ENCODE results near the gene SH3PXD2A. TPM values are rescaled to one million over a fixed set of nuclear protein-coding genes. Genes with fewer than 3 reads are reported as not detected.

SH3PXD2A gene
- total RNA-seq, 2 donors from 2014 or later = 62.6 to 93.6 TPM

DNA sequence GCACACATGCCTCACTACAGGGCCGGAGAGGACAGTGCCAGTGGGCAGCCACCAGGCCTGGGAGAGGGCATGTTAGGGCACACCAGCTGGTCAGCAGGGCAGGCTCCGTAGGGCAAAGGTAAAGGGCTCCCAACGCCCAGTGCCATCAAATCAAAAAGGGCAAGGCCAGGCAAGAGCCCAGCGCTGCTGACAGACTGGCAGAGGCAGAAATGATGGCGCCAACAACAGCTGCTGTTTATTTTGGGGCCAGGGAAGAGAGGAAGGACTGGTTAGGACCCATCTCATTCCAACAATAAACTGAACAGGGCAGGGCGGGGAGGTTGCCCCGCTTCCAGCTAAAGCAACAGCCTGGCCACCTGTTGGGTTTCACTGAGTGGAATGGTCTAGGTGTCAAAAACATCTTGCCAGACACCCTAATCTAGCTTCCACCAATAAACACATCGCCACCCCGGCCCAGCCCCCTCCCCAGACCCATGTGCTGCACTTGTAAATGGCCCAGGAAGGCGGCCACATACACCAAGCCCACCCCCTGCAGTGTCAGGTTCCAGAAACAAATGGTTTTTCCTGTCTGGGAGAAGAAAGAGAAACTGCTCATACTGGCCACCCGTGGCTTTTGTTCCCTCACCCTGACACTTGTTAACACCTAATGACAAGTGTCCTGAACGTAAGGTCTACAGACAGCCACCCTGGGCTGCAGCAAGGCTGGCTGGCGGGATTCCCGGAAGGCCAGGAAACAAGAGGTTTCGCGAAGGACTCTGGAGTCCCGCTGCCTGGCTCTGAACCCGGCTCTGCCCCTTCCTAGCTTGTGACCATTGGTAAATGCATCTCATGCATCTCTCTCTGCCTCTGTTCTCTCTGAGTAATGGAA, 15.3 kb downstream of the SH3PXD2A start:
- intact Hi-C loops (cut with DNase I) = no loop called here
- DNase-seq (ENCODE audit: low spot score) = peak; percentile 72

- DNase-seq (ENCODE audit: low spot score) = peak; percentile 40
- intact Hi-C loops (cut with DNase I) = no loop called here
Observed at GRCh38 chr10:103839519-103839871, 15.9 kb downstream of the SH3PXD2A start.

- intact Hi-C loops (cut with DNase I) = no loop called here
- peak; percentile 77 for DNase-seq (ENCODE audit: low spot score)
Observed at GRCh38 chr10:103838862-103839518, 16.4 kb downstream of the SH3PXD2A start.

DNA sequence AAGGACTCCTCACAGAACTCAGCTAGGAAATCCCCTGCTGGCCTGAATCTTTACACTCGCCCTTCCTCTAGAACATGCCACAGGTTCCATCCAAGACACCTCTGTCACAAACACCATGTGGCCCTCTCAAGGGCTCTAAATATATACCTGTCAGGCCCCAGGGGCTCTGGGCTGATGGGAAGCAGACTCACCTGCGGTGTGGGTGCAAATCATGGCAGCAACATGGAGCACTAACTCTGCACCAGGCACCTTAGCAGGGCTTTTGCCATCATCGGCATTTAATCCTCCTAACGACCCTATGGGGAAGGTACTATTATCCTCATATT, 17.3 kb downstream of the SH3PXD2A start:
- DNase-seq (ENCODE audit: low spot score) = peak; percentile 61
- intact Hi-C loops (cut with DNase I) = no loop called here

DNA sequence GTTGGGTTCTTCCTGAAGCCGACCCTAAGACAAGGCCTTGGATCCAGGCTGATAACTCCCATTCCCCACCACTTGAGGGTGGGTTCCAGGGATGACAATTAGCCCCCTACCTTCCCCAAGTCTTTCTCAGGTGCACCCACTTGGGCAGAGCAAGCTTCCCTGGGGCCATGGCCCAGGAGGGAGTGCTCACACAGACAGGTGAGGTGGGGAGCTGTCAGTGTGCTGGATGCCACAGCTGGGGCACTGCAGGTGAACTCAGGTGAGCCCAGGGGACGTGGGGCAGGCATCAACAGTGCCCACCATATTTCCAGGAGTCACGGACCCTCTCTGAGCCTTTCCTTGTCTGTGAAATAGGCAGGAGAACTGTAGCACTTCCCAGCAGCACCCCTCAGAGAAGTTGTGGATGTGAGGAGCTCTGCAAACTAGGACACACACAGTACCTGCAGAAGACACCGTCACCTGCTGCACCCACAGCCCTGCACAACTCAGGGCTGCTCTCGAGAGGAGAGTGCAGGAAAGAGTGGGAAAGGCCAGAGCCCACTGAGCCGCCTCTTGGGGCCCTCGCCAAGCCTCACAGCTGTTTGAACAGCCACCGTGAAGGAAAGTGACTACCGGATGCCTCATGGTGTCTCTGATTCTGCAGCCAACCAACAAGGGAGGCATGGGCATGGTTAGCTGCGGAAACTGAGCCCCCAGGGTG, 17.9 kb downstream of the SH3PXD2A start:
- no peak for DNase-seq (ENCODE audit: low spot score)
- intact Hi-C loops (cut with DNase I) = no loop called here

GRCh38 chr10:103836861-103837260, 18.5 kb downstream of the SH3PXD2A start:
- intact Hi-C loops (cut with DNase I) = no loop called here
- DNase-seq (ENCODE audit: low spot score) = no peak

GRCh38 chr10:103836273-103836672, 19.1 kb downstream of the SH3PXD2A start:
- intact Hi-C loops (cut with DNase I) = no loop called here

DNA sequence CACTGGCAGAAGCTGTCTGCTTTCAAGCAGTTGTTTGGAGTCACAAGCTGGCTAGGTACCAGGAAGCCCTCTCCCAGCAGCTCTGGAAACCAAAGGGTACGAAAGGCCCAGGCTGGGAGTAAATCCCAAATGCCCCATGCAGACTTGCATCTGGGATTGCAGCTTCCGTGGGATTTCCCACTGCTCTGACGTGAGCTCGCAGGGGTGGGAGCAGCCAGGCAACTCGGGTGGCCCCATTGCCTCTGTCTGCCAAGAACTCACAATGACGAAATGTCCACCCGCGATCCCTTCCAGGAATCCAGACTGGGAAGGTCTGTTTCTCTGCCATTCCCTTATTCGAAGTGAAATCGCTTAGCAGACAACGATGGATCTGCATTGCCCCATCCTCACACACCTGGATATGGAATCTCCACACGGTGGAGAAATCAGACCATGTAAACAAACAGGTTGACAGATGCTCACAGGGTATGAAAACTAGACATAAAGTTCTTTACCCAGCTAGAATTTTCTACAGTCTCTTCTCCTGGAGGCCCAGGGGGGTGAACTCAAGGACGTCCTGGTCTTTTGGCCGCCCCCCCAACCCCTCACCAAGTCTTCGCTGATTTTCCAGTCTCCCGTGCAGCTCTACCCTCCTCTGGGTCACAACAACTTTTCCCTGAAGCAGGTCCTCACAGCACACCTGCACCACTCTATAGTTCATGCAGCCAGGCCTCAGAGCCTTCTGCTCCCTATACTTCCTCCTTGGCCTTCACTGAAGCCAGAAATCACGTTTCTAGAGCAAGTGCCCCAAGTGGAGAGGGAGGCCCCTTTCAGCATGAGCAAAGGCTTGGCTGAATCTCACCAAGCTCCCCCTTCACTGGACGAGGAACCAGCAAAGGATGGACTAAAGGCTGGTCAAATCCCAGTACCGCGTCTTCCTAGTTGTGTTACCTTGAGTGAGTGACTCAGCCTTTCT, 20.0 kb downstream of the SH3PXD2A start:
- intact Hi-C loops (cut with DNase I) = loop anchor here in 1 of 2 donors (1.0 kb wide), 1 partner anchor 25 kb away; no protein-coding TSS in a partner anchor
- DNase-seq (ENCODE audit: low spot score) = peak; percentile 92

More at GRCh38 chr10:103836273-103836672, 19.1 kb downstream of the SH3PXD2A start:
- DNase-seq (ENCODE audit: low spot score) = no peak

DNA sequence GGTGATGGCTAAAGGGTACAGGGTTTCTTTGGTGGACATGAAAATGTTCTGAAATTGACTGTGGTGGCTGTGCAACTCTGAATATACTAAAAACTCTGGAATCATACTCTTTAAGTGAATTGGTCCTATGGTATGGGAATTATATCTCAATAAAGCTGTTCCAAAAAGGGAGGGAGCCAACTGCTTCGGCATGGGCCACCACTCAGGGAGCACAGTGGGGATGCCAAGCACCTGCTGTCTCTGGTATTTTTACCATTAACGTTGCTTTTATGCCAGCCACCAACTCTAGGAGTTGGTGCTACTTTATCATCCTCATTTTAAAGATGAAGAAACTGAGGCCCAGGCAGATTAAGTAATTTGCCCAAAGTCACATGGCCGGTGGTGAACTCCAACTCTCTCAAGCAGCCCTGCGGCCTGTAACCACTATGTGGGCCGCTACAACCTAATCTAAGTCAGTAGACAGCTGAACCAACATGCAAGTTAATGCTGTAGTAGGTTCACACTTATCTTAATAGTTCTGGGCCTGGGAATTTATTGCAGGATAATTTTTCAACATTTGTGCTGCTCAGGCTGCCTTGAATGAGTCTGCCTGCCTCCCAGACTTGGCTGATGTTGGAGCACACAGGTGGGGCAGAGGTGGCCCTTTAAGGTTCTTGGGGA, 20.8 kb downstream of the SH3PXD2A start:
- no peak for DNase-seq (ENCODE audit: low spot score)
- intact Hi-C loops (cut with DNase I) = loop anchor here in 1 of 2 donors (1.0 kb wide), 1 partner anchor 26 kb away; no protein-coding TSS in a partner anchor

DNA sequence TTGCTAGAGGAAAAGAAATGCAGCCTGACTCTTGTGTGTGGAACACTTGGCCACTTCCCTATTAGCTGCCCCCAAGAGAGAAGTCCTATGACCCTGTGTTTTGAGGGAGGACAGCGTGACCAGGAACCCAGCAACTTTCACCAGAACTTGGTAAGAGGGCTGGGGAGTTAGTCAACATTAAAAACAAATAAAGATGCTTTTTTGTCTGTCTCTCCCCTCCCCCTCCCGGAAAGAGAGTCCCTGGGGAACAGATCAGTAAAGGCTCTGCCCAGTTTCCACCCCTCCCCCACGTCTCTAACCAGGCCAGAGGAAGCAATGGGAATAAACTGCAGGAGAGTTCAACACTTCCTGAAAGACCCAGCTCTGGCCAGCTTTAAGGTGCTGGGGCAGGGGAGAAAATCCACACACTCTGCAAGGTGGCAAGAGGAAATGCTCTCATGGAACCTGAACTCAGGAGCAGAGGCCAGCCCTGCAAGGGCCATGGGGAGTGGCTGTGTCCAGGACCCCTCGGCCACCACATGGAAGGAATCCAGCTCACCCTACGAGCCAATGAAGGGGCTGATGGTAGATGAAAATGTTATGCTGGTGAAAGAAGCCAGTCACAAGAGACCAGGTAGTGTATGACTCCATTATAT, 21.5 kb downstream of the SH3PXD2A start:
- intact Hi-C loops (cut with DNase I) = no loop called here
- DNase-seq (ENCODE audit: low spot score) = peak; percentile 79

GRCh38 chr10:103832806-103833205, 22.6 kb downstream of the SH3PXD2A start:
- no peak for DNase-seq (ENCODE audit: low spot score)
- intact Hi-C loops (cut with DNase I) = no loop called here

GRCh38 chr10:103829838-103830465, 25.4 kb downstream of the SH3PXD2A start:
- intact Hi-C loops (cut with DNase I) = no loop called here
- no peak for DNase-seq (ENCODE audit: low spot score)

GRCh38 chr10:103829278-103829677, 26.1 kb downstream of the SH3PXD2A start:
- DNase-seq (ENCODE audit: low spot score) = no peak
- intact Hi-C loops (cut with DNase I) = no loop called here

DNA sequence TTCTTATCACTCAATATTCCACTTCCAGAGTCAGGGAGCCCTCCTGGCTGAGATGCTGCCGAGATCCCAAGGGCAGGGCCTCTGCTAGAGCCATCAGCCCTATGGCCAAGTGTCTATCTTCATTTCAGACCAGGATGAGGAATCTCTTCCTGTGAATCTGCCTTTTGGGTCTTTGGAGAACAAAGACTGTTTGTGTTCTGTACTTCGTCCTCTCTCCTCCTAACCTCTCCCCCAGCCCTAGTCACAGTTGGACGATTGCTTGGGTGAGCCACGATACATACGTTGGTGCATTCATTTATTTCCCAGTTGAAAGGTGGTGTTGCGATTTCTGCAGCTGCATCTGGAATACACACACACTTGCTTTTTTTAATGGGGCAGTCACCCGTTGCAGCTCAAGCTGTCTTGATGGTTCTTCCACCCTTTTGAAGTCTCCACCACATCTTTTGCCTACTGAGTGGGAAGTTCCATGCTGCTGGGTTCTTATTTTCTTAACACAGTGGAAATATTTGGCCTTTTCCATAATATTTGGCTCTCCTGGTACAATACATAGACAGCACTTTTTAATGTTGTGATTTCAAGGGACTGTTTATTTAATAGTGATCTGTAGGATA, 26.7 kb downstream of the SH3PXD2A start:
- intact Hi-C loops (cut with DNase I) = no loop called here
- no peak for DNase-seq (ENCODE audit: low spot score)

DNA sequence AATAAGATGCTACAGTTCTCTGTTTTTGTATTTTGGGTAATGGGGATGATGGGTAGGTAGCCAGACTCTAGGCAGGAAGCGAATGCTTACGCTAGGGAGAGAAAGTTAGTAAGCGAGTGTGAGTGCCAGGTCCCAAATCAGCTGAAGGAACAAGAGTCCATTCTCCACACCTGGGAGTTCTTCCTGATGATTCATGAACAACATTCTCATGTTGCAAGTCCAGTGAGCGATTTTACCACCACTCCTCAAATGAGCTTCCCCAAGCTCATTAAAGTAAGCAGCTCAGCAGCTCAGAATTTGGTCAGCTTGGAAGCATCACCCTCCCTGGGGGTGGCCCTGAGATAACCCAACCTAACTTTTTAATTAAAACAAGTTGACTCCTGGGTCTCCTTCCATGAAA, 27.3 kb downstream of the SH3PXD2A start:
- intact Hi-C loops (cut with DNase I) = no loop called here
- no peak for DNase-seq (ENCODE audit: low spot score)

- intact Hi-C loops (cut with DNase I) = no loop called here
Observed at GRCh38 chr10:103826885-103827284, 28.5 kb downstream of the SH3PXD2A start.

GRCh38 chr10:103824281-103824680, 31.1 kb downstream of the SH3PXD2A start:
- DNase-seq (ENCODE audit: low spot score) = peak; percentile 64
- intact Hi-C loops (cut with DNase I) = no loop called here

More at GRCh38 chr10:103826885-103827284, 28.5 kb downstream of the SH3PXD2A start:
- peak; percentile 56 for DNase-seq (ENCODE audit: low spot score)
